ENCODE data around the gene HAPLN2.

DNA sequence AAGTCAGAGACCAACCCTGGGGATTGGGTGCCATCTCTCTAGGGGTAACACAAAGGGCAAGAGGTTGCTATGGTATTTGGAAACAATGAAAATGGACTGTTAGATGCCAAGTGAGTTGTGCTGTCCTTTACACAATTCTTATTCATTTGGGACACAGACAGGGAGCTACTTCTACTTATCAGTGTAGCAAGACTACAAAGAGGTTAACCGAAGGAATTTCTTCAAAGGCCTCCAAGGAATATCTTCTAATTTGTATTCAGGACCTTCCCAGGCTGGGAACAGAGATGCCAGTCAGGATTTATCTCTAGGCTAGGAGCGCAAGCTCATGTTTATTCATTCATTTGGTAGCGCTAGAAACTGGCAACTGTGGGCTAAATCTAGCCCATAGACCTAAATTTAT lies 25.0 kb upstream of the HAPLN2 start:
- TF ChIP-seq, protein P1, sequence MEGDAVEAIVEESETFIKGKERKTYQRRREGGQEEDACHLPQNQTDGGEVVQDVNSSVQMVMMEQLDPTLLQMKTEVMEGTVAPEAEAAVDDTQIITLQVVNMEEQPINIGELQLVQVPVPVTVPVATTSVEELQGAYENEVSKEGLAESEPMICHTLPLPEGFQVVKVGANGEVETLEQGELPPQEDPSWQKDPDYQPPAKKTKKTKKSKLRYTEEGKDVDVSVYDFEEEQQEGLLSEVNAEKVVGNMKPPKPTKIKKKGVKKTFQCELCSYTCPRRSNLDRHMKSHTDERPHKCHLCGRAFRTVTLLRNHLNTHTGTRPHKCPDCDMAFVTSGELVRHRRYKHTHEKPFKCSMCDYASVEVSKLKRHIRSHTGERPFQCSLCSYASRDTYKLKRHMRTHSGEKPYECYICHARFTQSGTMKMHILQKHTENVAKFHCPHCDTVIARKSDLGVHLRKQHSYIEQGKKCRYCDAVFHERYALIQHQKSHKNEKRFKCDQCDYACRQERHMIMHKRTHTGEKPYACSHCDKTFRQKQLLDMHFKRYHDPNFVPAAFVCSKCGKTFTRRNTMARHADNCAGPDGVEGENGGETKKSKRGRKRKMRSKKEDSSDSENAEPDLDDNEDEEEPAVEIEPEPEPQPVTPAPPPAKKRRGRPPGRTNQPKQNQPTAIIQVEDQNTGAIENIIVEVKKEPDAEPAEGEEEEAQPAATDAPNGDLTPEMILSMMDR (IDR thresholded peaks at IDR 0.05): no peak
- TF ChIP-seq POLR2A (IDR thresholded peaks at IDR 0.05): no peak
- no peak for TF ChIP-seq POLR2AphosphoS5 (IDR thresholded peaks at IDR 0.05)

Measured in gastroesophageal sphincter (tissue), 3 donors.